ENCODE results near the gene SLC4A1.

GRCh38 chr17:44256671-44257070 is 11.3 kb downstream of the SLC4A1 start:
- TF ChIP-seq CSRNP3 (CRISPR knock-in tag; IDR thresholded peaks at IDR 0.05) (no peak), ARNTL (CRISPR knock-in tag; IDR thresholded peaks at IDR 0.05; ENCODE audit: borderline replicate concordance, low read depth) (no peak), CSDC2 (CRISPR knock-in tag; IDR thresholded peaks at IDR 0.05) (no peak), POU6F1 (CRISPR knock-in tag; IDR thresholded peaks at IDR 0.05; ENCODE audit: borderline replicate concordance, low read depth) (no peak), ZNF70 (CRISPR knock-in tag; IDR thresholded peaks at IDR 0.05) (no peak), ZFP30 (CRISPR knock-in tag; IDR thresholded peaks at IDR 0.05) (no peak), PATZ1 (CRISPR knock-in tag; IDR thresholded peaks at IDR 0.05; ENCODE audit: borderline replicate concordance) (no peak), CREB5 (CRISPR knock-in tag; IDR thresholded peaks at IDR 0.05; ENCODE audit: low read depth) (no peak), ZNF565 (CRISPR knock-in tag; conservative IDR thresholded peaks at IDR 0.05; ENCODE audit: low read depth) (no peak), ZNF8 (CRISPR knock-in tag; IDR thresholded peaks at IDR 0.05) (no peak), ZC3H10 (CRISPR knock-in tag; IDR thresholded peaks at IDR 0.05) (no peak), TOX (CRISPR knock-in tag; IDR thresholded peaks at IDR 0.05; ENCODE audit: borderline replicate concordance) (no peak)

Measured in SK-N-SH treated with all-trans-retinoic acid at 6 μM for 48 hours (cell line).